GM18907 (cell line): ENCODE results near the gene SYT2.
"Not testable (repeated sequence)": the region's sequence is repeated elsewhere in the genome, so short reads cannot be mapped to it uniquely, and the experiment has no call there.

Experiments
- ATAC-seq: cut with Tn5 transposase; IDR thresholded peaks from one replicate; pipeline ENCODE4 v1.9.1; 2021; ENCODE audit warnings: mild to moderate bottlenecking, moderate library complexity; ENCODE audit not compliant: unreplicated experiment

The SYT2 gene

DNA sequence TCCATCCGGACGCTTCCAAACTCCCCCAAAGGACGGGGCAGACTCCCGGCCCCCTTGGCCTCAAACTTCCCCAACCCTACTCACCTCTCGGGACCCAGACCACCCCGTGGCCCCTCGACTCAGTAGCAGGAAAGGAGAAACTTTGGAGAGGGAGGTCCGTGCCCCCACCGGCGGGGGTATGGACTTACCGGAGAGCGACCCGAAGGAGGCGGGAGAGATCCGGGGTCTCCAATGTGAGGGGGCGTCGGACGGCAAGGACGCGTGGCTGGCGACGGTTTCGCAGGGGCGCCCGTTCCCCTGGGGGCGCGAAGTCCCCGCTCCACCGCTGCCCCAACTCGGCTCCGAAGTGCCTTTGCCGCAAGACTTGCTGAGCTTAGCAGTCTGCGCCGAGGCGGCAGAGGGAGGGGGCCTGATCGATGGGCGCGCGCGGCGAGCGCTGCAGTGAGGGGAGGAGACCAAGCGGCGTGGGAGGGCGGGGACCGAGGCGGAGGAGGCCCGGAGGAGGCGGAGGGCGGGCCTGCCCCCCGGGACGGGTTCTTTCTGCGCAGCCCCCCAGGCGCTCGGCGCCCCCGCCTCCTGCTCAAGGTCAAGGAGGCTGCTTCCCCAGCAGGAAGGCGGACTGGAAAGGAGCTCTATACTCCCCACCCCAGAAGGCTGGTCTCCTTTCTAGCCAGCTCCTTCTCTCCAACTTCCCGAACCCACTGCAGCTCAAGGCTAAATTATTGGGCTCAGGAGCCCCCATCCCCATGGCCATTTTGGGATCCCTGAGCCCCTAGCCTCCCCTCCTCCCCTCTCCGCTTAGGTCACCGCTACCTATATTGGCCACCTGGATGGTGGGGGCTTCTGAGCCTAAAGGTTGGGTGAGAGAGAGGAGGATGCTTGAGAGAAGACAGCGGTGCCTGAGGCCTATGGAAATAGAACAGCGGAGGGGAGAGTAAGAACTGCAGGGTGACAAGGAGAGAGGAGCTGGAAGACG lies at the start of gene SYT2:
TSS of gene SYT2 (minus strand) at position 385 of the 976 bp plus-strand sequence. CDS start 104,682 bp downstream, outside the sequence.
- ATAC-seq: no peak

DNA sequence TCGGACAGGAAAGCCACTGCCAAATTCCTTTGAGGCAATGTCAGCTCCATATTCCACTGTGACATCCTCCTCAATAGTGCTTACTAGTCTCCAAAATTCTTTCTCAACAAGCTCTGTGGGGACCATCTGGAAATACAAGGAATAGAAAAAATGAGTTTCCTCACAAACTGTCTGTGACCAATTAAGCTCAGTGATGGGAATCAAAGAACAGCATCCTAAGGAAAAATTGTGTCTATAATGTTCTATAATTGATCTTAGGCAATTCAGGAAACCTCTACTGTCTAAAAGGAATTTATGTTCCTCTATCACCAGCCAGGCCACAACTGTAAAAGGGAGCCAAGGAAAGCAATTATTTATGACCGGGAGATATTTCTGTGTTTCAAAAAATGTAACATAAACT lies 46.1 kb upstream of the SYT2 start:
- ATAC-seq: no peak

DNA sequence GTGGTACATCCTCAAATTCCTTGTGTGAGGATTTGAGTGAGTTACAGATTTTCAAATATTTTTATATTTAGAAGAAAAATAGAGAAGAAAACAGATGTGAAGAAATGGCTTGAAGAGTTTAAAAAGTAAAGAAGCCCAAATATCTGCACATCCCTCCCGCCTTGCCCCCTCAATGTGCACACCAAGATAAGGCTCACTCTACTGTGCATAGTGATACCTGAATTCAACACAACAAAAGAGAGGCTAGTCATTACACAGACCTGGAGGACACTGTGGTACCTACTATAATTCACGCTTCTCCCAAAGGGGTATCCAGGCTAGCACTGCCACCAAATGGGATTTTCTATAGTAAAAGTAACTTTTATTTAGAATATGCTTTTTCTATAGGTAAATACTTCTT lies 44.0 kb upstream of the SYT2 start:
- ATAC-seq: no peak

DNA sequence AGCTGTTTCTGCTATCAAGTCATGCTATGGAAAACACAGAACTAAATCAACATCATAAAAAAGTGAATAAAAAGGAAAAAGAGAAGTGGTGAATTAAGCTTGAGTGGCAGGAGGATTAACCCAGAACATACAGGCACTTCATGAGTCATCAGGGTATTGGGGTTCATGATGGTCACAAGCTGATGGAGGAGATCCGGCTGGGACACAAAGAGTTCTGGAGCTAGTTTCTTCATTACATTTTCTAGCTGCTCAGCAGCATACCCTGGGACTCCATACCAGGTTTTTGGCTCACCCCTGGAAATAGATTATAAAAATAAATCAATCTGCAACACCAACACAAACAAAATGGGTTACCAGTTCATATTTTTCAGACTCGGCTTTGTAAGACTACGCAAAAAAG lies 42.5 kb upstream of the SYT2 start:
- no peak for ATAC-seq

DNA sequence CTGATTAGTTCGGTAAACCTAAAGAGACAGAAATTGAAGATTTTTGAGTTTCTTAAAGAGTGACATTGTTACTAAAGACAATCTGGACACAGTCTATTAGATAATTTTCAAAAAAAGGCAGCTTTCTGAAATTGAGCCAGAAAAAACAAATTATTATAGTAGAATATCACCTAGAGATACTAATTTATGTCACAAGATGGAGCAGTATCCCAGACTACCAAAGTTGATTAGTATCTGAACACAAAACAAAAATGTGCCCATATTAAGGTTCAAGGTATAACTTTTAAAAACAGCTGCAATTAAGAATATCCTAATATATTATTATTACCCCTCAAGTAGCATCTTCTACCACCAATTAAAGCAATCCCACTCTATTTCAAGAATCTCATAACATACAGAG lies 40.5 kb upstream of the SYT2 start:
- no peak for ATAC-seq

DNA sequence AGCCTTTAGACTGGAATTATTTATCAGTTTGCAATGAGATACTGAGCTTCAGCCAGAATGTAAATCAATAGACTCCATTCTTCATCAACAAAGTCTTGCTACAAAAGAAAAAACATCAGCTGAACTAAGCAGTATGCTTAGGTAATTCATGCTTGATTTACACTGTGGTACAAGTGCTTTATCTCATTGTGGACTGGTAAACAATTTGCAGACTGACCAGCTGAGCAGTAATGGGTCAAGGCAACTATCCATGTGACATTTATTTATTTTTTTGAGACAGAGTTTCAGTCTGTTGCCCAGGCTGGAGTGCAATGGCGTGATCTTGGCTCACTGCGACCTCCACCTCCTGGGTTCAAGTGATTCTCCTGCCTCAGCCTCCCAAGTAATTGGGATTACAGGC lies 39.8 kb upstream of the SYT2 start:
- no peak for ATAC-seq

DNA sequence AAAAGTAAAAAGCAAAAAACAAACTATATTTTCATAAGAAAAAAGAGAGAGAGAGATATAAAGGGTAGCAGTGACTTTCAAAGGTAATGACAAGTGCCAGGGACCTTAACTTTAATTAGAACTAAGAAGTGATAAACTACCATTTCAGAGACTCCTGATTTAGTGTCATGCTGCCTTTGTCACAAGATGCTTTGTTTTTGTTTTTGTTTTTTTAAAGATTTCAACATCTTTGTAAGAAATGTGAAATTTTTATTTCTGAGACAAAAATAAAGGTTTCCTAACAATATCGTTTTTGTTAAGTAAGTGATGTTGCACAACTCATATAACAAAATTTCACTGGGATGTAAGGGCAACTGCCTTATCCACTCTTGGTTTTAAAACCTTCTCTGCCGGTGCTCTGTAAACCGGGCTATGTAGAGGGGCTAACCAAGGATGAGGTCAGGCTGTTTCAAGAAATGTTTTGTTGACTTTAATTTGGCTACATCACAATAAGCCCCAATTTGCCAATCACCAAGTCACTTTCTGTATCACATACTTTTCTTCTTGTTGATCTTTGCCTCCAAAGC lies 35.2 kb upstream of the SYT2 start:
- no peak for ATAC-seq

DNA sequence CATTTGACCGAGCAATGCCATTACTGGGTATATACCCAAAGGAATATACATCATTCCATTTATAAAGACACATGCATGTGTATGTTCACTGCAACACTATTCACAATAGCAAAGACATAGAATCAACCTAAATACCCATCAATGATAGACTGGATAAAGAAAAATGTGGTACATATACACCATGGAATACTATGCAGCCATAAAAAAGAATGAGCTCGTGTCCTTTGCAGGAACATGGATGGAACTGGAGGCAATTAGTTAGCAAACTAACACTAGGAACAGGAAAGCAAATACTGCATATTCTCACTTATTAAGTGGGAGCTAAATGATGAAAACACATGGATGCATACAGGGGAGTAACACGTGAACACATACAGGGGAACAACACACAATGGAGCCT lies 34.5 kb upstream of the SYT2 start:
- ATAC-seq: not testable (repeated sequence)

DNA sequence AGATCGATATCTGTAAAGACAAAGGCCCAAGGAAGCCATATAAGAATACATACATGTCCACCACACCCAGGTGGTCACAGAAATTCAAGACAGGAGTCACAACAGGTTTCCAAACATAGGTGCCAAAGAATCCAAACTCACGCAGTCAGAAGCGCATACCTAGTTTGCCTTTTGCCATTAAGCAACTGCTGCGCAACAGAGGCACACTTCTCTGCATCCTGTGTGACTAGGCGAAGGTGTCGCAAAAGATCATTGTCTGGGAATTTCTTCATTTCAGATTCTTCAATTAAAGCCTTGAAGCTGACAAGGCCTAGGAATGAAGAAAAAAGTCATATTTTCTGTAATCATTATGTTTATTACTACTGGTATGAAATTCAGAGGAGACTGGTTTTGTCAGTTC lies 32.2 kb upstream of the SYT2 start:
- ATAC-seq: no peak

DNA sequence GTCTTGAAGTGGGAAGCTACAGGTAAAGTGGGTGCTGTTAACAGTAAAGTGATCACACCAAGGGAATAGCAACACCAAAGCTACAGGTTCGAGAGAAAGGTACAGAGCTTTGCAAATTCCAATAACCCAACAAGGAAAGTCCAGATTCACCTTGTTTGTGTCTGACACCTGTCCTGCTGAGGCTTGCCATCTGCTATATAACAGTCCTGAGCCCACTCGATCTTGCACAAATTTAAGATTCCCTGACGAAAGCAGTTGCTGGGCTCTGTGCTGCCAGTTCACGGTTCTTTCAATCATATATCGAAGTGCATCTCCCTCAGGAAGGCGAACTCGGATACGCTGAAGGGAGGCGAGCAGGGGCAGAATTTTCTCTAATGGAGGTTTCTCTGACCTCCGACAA lies 23.0 kb upstream of the SYT2 start:
- no peak for ATAC-seq

DNA sequence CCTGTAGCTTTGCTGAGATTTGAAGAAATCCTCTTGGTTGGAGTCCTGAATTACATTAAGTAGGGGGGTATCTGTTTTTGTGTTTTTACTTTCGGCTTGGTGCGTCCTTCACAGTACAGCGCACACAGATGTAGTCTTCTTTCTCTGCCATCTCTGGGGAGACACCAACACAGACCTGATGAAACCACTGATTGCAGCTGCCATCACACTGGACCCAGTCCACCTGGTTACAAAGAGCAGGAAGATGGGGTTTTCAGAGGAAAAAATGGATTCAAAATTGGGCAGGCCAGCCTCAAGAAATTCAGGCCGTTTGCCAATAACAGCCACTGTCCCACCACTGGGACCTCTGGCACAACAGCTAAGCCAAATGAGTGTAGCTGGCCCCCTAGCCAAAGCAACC lies 18.7 kb upstream of the SYT2 start:
- ATAC-seq: no peak

DNA sequence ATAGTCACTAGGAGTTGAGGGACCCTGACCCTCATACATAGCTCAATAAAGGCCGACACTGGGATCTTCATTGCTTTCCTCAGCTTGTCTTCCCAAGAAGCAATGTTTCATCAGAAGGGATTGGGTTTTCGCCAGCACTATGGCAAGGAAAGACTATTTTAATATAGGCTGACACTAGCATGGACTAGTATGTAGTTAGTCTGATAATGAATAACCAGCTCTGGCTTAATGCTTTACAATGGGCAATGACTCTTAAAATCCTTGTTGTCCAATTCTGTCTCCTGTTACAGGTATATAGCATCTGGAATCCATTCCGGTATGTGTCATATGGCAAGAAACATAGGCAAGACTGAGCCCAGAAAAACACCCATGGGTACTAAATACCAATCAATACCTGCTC lies 15.3 kb upstream of the SYT2 start:
- no peak for ATAC-seq

DNA sequence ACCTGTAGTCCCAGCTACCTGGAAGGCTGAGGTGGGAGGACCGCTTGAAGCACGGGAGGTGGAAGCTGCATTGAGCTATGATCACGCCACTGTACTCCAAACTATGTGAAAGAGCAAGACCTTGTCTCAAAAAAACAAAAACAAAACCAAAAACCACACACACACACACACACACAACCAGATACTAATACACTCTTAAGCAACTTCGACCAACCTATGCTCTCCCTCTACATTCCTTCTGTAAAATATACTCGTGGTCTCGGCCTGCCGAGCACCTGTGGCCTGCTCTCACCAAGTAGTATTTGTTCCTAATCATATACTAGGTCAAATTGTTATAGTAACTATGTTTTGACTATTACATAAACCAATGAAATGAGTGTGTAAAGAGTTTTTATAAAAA lies 13.5 kb upstream of the SYT2 start:
- no peak for ATAC-seq

DNA sequence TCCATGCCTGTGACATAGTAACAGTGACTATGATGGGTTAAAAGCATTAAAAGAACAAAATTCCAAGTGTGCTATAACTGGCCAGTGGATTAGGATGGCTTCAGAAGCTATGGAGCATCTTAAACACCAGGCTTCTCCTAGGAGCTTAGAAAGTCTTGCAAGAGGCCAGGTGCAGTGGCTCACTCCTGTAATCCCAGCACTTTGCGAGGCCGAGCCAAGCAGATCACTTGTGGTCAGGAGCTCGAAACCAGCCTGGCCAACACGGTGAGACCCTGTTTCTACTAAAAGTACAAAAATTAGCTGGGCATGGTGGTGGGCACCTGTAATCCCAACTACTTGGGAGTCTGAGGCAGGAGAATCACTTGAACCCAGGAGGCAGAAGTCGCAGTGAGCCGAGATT lies 12.8 kb upstream of the SYT2 start:
- not testable (repeated sequence) for ATAC-seq

DNA sequence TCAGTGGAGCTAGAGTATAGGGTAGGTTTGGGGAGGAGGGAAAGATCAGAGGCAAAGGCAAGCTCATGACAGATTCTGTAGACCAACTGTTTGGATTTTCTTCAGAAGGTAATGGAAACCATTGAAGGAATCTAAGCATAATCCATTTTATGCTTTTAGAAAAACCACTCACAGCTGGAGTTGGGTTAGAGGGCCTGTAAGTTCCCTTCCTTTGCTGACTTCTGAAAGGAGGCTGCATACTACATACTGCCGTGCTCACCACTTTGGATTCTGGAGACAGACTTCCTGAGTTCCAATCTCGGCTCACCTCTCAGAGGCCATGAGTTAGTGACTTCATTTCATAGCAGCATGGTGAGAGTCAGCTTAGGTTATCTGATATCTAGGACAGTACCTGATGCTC lies 6.4 kb upstream of the SYT2 start:
- ATAC-seq: no peak

DNA sequence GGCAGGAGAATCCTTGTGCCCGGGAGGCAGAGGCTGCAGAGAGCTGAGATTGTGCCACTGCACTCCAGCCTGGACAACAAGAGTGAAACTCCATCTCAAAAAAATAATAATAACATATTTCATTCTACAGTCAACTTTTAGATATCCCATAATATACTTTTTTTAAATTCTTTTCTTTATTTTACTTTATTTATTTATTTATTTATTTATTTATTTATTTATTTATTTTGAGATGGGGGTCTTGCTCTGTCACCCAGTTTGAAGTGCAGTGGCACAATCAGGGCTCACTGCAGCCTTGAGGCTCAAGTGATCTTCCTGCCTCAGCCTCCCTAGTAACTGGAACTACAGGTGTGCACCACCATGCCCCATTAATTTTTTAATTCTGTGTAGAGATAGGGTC lies 3.9 kb upstream of the SYT2 start:
- ATAC-seq: not testable (repeated sequence)

DNA sequence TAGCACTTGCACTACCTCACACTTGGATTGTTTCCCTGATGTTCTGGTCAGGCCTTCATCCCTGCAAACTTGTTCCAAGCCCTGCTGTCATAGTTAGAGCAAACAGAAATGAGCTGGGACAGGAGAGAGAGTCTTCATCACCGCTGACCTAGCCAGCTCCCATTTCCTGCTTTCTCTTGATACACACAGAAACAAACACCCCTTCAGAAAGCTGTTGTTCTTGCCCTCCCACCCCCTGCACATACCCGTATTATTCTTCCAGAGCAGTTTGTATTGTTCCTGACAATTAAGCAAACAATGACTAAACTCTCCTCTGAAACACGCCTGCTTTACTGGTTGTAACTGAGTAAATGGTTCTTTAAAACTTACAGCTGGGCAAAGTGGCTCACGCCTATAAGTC lies 2.9 kb upstream of the SYT2 start:
- ATAC-seq: no peak

DNA sequence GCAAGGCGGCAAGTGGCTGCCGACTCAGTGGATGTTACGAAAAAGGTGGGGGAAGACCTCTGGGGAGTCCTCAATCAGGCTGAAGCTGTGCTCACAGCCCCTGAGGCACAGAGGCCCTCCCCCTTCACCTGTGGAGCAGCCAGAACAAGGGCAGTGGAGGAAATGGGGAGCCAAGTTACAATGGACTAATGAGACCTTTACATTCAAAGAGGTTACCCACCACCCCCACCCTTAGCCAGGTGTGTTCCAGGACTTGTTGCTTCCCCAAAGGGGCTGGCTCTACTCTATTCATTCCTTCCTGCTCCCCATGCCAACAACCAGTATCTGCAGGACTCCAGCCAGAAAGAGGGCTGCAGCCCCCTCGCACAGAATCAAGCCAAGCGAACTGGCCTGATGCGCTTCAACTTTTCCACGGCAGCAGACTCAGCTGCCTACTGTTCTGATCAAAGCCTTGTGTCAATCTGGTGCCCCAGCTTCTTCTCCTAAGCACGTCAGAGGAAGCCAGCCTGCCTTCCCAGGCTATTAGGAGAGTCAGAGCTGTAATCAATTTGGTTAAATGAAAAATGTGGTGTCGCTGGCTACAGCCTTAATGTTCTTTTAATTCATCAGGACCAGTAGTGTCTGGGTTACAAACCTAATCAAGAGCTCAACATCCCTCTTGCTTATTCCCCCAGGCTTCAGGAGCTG lies 1.8 kb upstream of the SYT2 start:
- ATAC-seq: no peak

DNA sequence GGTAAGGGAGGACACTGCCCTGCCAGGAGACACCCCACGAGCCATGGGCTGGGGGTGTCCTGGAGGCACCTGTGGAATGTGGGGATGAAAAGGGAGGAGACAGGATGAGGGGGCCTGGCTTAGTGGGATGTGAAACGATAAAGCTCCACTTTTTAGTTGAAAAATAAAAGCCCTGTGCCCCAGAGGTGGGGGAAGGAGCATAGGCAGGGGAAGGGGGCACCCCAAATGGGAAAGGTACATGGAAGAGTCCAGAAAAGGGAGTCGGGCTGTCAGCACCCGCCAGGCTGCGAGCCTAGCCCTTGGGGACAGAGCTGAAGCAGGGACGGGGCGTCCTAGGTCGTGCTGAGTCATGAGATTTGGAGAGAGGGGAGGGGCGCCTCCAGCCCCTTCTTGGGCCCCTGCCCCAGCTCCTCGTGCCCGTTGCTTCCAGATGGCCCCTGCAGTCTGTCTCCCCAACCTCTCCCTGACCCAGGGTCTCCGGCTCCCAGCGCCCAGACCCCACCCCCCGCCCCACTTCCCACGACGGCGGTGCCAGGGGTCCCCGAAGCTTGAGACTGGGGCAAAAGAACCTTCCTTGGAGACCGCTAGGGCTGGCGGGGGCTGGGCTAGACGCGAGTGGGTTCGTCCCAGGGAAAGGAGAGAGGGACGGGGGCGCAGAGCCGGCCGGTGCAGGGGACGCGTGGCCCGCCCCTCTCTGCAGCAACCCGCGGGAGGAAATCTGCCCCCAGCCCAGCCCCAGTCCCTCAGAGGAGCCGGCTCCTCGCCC lies 795 bp downstream of the SYT2 start:
- no peak for ATAC-seq

DNA sequence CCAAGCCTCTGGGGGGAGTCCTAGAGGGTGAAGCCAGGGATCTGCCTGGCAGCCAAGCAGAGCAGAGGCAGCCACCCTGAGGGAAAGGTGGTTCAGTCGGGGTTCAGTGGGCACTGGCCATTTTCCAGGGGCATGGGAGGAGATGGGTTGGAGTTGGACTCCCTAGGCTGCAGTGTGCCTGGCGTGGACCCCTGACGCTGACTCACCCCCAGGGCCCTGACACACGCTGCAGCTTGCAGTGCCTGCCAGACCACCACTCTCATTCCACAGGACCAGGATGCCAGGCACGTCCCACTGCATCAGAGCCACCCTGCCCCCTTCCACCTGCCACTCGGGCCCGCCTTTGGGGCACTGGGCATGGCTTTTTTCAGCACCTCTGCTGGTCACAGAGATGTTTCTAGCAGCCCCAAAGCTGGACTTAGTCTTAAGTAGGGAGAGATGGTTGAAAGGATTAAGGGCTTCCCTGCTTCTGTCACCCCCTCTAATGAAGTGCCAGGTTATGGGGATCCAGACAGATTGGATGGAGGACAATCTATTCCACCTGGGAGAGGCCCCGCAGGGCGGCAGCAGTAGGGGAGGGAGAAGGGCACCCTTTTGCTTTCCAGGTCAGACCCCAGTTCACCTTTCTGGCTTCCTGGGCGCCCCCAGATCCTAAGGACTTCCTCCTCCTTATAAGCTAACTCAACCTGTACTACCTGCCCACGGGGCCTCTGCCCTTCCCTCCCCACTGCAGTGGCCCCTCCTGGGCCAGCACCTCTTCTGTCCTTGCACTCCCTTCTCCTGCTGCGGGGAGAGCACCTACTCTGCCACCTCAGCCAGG lies 1.6 kb downstream of the SYT2 start:
- ATAC-seq: no peak
